Cardiac muscle cell (in vitro differentiated cells and primary cell): ENCODE measurements around the gene OTUD4. TPM values are rescaled to one million over a fixed set of nuclear protein-coding genes. Genes with fewer than 3 reads are reported as not detected.

Experiments used
- DNase-seq, 2 donors: peaks; one replicate each; pipeline versions ENCODE4 v3.0.0 to v3.0.0-alpha.2; 2010 to 2017; ENCODE audit warnings: low read depth in 1 of 2, low spot score in 1 of 2
- H3K27ac ChIP-seq: fragments of 200-600 bp; sonication (generic); 2 replicates; pipeline ENCODE4 v1.5.1; 2016
- H3K27me3 ChIP-seq: fragments of 200-600 bp; sonication (generic); 2 replicates; pipeline ENCODE4 v1.6.0; 2016; ENCODE audit warnings: control low read depth
- H3K36me3 ChIP-seq: fragments of 200-600 bp; sonication (generic); 2 replicates; pipeline ENCODE4 v1.5.1; 2016; ENCODE audit warnings: control low read depth
- H3K4me1 ChIP-seq: fragments of 200-600 bp; sonication (generic); 2 replicates; pipeline ENCODE4 v1.8.1; 2017; ENCODE audit warnings: low read depth, mild to moderate bottlenecking, mixed run types
- H3K4me3 ChIP-seq: fragments of 200-600 bp; sonication (generic); 2 replicates; pipeline ENCODE4 v1.5.1; 2016; ENCODE audit warnings: mild to moderate bottlenecking
- H3K9me3 ChIP-seq: fragments of 200-600 bp; sonication (generic); 2 replicates; pipeline ENCODE4 v1.5.1; 2017; ENCODE audit warnings: low read depth, mild to moderate bottlenecking, control low read depth
- polyA plus RNA-seq: library from polyadenylated mRNA; unstranded; fragments of >200 nt; fragmentation: Nextera tagmentation; extraction: Ambion mirVana; gene quantifications from 2 replicates; pipeline ENCODE4 v1.2.1, GENCODE V29; 2016
- total RNA-seq: library from RNA; depleted of rRNA; stranded (reverse); fragments of >200 nt; gene quantifications from 2 replicates; pipeline ENCODE4 v1.2.3, GENCODE V29; 2016
- TF ChIP-seq, protein P1 (sequence below): IDR thresholded peaks from 2 replicates; pipeline ENCODE4 v1.5.1; 2012; ENCODE audit warnings: low read depth, mild to moderate bottlenecking, low read length

The OTUD4 gene
- total and polyA plus RNA-seq, 2 experiments from 2014 or later = 22.9 to 26.4 TPM

DNA sequence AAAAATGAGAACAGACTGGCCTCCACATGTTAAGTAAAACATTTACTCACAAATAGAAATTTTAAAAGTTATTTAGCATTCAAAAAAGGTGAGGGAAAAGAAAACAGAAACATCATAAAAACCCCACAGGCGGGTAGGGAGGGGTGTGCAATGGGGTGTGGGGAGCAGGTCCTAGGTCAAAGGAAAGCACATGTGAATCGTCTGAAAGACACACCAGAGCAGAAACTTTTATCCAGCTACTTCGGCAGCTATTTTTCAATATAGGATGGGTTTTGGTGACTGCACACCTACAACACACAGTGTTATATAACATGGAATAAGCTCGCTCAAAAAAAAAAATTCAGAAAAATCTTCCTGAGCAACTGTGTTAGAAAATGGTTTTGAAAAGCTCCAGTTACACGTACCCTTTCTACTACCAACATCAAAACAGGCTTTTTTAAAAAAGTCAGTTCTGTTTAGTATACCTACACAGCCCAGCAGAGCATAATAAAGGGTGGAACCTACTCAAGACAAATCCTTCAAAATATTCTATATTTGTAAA lies 1.6 kb downstream of the OTUD4 start:
- TF ChIP-seq, protein P1, sequence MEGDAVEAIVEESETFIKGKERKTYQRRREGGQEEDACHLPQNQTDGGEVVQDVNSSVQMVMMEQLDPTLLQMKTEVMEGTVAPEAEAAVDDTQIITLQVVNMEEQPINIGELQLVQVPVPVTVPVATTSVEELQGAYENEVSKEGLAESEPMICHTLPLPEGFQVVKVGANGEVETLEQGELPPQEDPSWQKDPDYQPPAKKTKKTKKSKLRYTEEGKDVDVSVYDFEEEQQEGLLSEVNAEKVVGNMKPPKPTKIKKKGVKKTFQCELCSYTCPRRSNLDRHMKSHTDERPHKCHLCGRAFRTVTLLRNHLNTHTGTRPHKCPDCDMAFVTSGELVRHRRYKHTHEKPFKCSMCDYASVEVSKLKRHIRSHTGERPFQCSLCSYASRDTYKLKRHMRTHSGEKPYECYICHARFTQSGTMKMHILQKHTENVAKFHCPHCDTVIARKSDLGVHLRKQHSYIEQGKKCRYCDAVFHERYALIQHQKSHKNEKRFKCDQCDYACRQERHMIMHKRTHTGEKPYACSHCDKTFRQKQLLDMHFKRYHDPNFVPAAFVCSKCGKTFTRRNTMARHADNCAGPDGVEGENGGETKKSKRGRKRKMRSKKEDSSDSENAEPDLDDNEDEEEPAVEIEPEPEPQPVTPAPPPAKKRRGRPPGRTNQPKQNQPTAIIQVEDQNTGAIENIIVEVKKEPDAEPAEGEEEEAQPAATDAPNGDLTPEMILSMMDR = no peak
- peak overlapping the region; percentile 90 for H3K4me3 ChIP-seq
- no peaks in the 10 kb centered on the region for H3K27me3 ChIP-seq
- peaks cover 7% of the 10 kb centered on the region for H3K36me3 ChIP-seq
- H3K9me3 ChIP-seq = no peaks in the 10 kb centered on the region
- no peak for DNase-seq
- H3K4me1 ChIP-seq = peaks cover 24% of the 10 kb centered on the region
- peak overlapping the region; percentile 94 for H3K27ac ChIP-seq

- Histone ChIP-seq H3K27ac (peak overlapping the region; percentile 94), H3K4me1 (peaks cover 24% of the 10 kb centered on the region), H3K27me3 (no peaks in the 10 kb centered on the region), H3K36me3 (peaks cover 10% of the 10 kb centered on the region), H3K4me3 (peak overlapping the region; percentile 90), H3K9me3 (no peaks in the 10 kb centered on the region)
- TF ChIP-seq, protein P1 = no peak
- peak in 1 of 2 donors; percentile 34 for DNase-seq
Observed at GRCh38 chr4:145177906-145178538, 2.4 kb downstream of the OTUD4 start.

DNA sequence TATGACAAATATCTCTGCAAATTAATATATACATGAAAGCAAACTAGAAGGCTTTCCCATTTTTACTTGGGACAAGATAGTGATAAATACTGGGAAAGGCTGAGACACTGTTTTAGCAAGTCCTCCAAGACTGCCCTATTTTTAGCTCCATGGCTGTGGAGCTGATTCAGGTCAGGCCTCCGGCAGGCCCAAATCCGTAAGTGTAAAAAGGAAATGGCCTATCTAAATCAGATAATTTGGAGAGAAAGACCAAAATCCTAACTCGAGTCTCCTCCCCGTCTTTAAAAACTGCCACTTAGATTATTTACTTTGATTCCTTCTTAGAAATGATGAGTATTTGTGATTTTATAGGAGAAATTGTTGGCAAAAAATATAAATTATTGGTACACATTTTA lies 2.9 kb downstream of the OTUD4 start:
- Histone ChIP-seq H3K9me3 (no peaks in the 10 kb centered on the region), H3K4me1 (peaks cover 21% of the 10 kb centered on the region), H3K4me3 (peak overlapping the region; percentile 90), H3K27me3 (no peaks in the 10 kb centered on the region), H3K36me3 (peaks cover 10% of the 10 kb centered on the region), H3K27ac (peak overlapping the region; percentile 94)
- peak; percentile 54 to 58 for DNase-seq
- TF ChIP-seq, protein P1 = no peak

- Histone ChIP-seq H3K4me3 (peak overlapping the region; percentile 90), H3K27ac (peak overlapping the region; percentile 94)
- TF ChIP-seq, protein P1 = no peak
Observed at GRCh38 chr4:145176641-145177432, 3.6 kb downstream of the OTUD4 start.

GRCh38 chr4:145171911-145172310 lies 8.5 kb downstream of the OTUD4 start:
- Histone ChIP-seq H3K36me3 (peaks cover 25% of the 10 kb centered on the region), H3K4me1 (peaks cover 12% of the 10 kb centered on the region), H3K9me3 (no peaks in the 10 kb centered on the region), H3K27me3 (no peaks in the 10 kb centered on the region), H3K4me3 (no peak overlapping the region), H3K27ac (no peak overlapping the region)
- DNase-seq = no peak
- TF ChIP-seq, protein P1 = no peak

More at GRCh38 chr4:145176641-145177432, 3.6 kb downstream of the OTUD4 start:
- no peaks in the 10 kb centered on the region for H3K9me3 ChIP-seq
- H3K36me3 ChIP-seq = peaks cover 11% of the 10 kb centered on the region
- H3K4me1 ChIP-seq = peaks cover 16% of the 10 kb centered on the region
- DNase-seq = no peak
- H3K27me3 ChIP-seq = no peaks in the 10 kb centered on the region
